Effector CD4-positive, alpha-beta T cell (primary cell): ENCODE measurements around the gene HPS4.

Experiments used
- DNase-seq: peaks from one replicate; pipeline ENCODE4 v3.0.0-alpha.2; 2020

The HPS4 gene

GRCh38 chr22:26496456-26496855, 12.9 kb upstream of the HPS4 start:
- no peak for DNase-seq

GRCh38 chr22:26494506-26494905, 10.9 kb upstream of the HPS4 start:
- DNase-seq = no peak

GRCh38 chr22:26492220-26492619, 8.6 kb upstream of the HPS4 start:
- no peak for DNase-seq

GRCh38 chr22:26489447-26490036, 6.0 kb upstream of the HPS4 start:
- DNase-seq = no peak

GRCh38 chr22:26487996-26488395, 4.4 kb upstream of the HPS4 start:
- DNase-seq = no peak

GRCh38 chr22:26486394-26486793, 2.8 kb upstream of the HPS4 start:
- no peak for DNase-seq

GRCh38 chr22:26485806-26486390, 2.3 kb upstream of the HPS4 start:
- DNase-seq = no peak

- DNase-seq = no peak
Measured at GRCh38 chr22:26485013-26485412, 1.4 kb upstream of the HPS4 start.

GRCh38 chr22:26484360-26484706, 750 bp upstream of the HPS4 start:
- no peak for DNase-seq

GRCh38 chr22:26483043-26483438, 542 bp downstream of the HPS4 start:
- DNase-seq = no peak

GRCh38 chr22:26482161-26482560, 1.4 kb downstream of the HPS4 start:
- no peak for DNase-seq

- no peak for DNase-seq
Measured at GRCh38 chr22:26481694-26482093, 1.9 kb downstream of the HPS4 start.

GRCh38 chr22:26481112-26481693, 2.4 kb downstream of the HPS4 start:
- no peak for DNase-seq

GRCh38 chr22:26480611-26480932, 3.0 kb downstream of the HPS4 start:
- no peak for DNase-seq

GRCh38 chr22:26479792-26480610, 3.6 kb downstream of the HPS4 start:
- no peak for DNase-seq

- DNase-seq = no peak
Measured at GRCh38 chr22:26479043-26479791, 4.4 kb downstream of the HPS4 start.

GRCh38 chr22:26477341-26477731, 6.2 kb downstream of the HPS4 start:
- no peak for DNase-seq

GRCh38 chr22:26476705-26477340, 6.8 kb downstream of the HPS4 start:
- no peak for DNase-seq

GRCh38 chr22:26474682-26475081, 8.9 kb downstream of the HPS4 start:
- DNase-seq = no peak

- no peak for DNase-seq
Measured at GRCh38 chr22:26471522-26471921, 12.1 kb downstream of the HPS4 start.

GRCh38 chr22:26470807-26471206, 12.8 kb downstream of the HPS4 start:
- no peak for DNase-seq

- no peak for DNase-seq
Measured at GRCh38 chr22:26466196-26466595, 17.4 kb downstream of the HPS4 start.

- no peak for DNase-seq
Measured at GRCh38 chr22:26464312-26464711, 19.3 kb downstream of the HPS4 start.
